Measurements from ENCODE around the gene OXSR1.

The OXSR1 gene

GRCh38 chr3:38265604-38266307 lies 100.4 kb downstream of the OXSR1 start, which contains the start of gene SLC22A13:
SLC22A13 (plus strand) TSS chr3:38265812; CDS start chr3:38265861, 49 bp downstream.
- Histone ChIP-seq H3K9me3 (ENCODE audit: insufficient read depth, low read depth, low read length) (no peaks in the 10 kb centered on the region), H3K36me3 (ENCODE audit: insufficient read depth, low read length) (no peaks in the 10 kb centered on the region), H3K27me3 (ENCODE audit: insufficient read depth, low read length) (no peaks in the 10 kb centered on the region), H3K27ac (ENCODE audit: low read depth, low read length) (no peak within 1 kb of the TSS), H3K4me3 (ENCODE audit: low read length) (no peak within 1 kb of the TSS), H3K9ac (ENCODE audit: low read depth, low read length) (no peak within 1 kb of the TSS), H3K4me1 (ENCODE audit: insufficient read depth, low read length) (peaks cover 10% of the 10 kb centered on the region)
- 95% methylated on average over 8 of the region's 9 CpGs for WGBS

- Histone ChIP-seq H3K27ac (ENCODE audit: low read depth, low read length) (no peak overlapping the region), H3K9ac (ENCODE audit: low read depth, low read length) (no peak overlapping the region), H3K4me1 (ENCODE audit: insufficient read depth, low read length) (peaks cover 10% of the 10 kb centered on the region), H3K36me3 (ENCODE audit: insufficient read depth, low read length) (no peaks in the 10 kb centered on the region), H3K9me3 (ENCODE audit: insufficient read depth, low read depth, low read length) (no peaks in the 10 kb centered on the region), H3K27me3 (ENCODE audit: insufficient read depth, low read length) (no peaks in the 10 kb centered on the region), H3K4me3 (ENCODE audit: low read length) (no peak overlapping the region)
- 91% methylated on average over 1 of the region's 1 CpG for WGBS
Observed at GRCh38 chr3:38266810-38267209, 101.5 kb downstream of the OXSR1 start.

GRCh38 chr3:38267662-38268061 lies 102.3 kb downstream of the OXSR1 start:
- H3K9ac ChIP-seq (ENCODE audit: low read depth, low read length) = no peak overlapping the region
- no peaks in the 10 kb centered on the region for H3K9me3 ChIP-seq (ENCODE audit: insufficient read depth, low read depth, low read length)
- H3K27me3 ChIP-seq (ENCODE audit: insufficient read depth, low read length) = no peaks in the 10 kb centered on the region
- H3K4me3 ChIP-seq (ENCODE audit: low read length) = no peak overlapping the region
- H3K4me1 ChIP-seq (ENCODE audit: insufficient read depth, low read length) = peaks cover 10% of the 10 kb centered on the region
- 75% methylated on average over 2 of the region's 2 CpGs for WGBS
- no peak overlapping the region for H3K27ac ChIP-seq (ENCODE audit: low read depth, low read length)
- no peaks in the 10 kb centered on the region for H3K36me3 ChIP-seq (ENCODE audit: insufficient read depth, low read length)

GRCh38 chr3:38268087-38268486 lies 102.8 kb downstream of the OXSR1 start:
- no peak overlapping the region for H3K27ac ChIP-seq (ENCODE audit: low read depth, low read length)
- H3K9ac ChIP-seq (ENCODE audit: low read depth, low read length) = no peak overlapping the region
- H3K27me3 ChIP-seq (ENCODE audit: insufficient read depth, low read length) = no peaks in the 10 kb centered on the region
- no peaks in the 10 kb centered on the region for H3K9me3 ChIP-seq (ENCODE audit: insufficient read depth, low read depth, low read length)
- no peaks in the 10 kb centered on the region for H3K36me3 ChIP-seq (ENCODE audit: insufficient read depth, low read length)
- H3K4me1 ChIP-seq (ENCODE audit: insufficient read depth, low read length) = peaks cover 10% of the 10 kb centered on the region
- 81% methylated on average over 4 of the region's 5 CpGs for WGBS
- H3K4me3 ChIP-seq (ENCODE audit: low read length) = no peak overlapping the region

GRCh38 chr3:38268522-38268921 lies 103.2 kb downstream of the OXSR1 start:
- Histone ChIP-seq H3K9me3 (ENCODE audit: insufficient read depth, low read depth, low read length) (no peaks in the 10 kb centered on the region), H3K36me3 (ENCODE audit: insufficient read depth, low read length) (no peaks in the 10 kb centered on the region), H3K27me3 (ENCODE audit: insufficient read depth, low read length) (no peaks in the 10 kb centered on the region), H3K4me3 (ENCODE audit: low read length) (no peak overlapping the region), H3K9ac (ENCODE audit: low read depth, low read length) (no peak overlapping the region), H3K27ac (ENCODE audit: low read depth, low read length) (no peak overlapping the region), H3K4me1 (ENCODE audit: insufficient read depth, low read length) (peaks cover 10% of the 10 kb centered on the region)
- 89% methylated on average over 1 of the region's 1 CpG for WGBS

- no peaks in the 10 kb centered on the region for H3K9me3 ChIP-seq (ENCODE audit: insufficient read depth, low read depth, low read length)
- H3K4me1 ChIP-seq (ENCODE audit: insufficient read depth, low read length) = peaks cover 4% of the 10 kb centered on the region; the same call in 1 of the 2 replicates
- H3K4me3 ChIP-seq (ENCODE audit: low read length) = no peak overlapping the region
- no peaks in the 10 kb centered on the region for H3K27me3 ChIP-seq (ENCODE audit: insufficient read depth, low read length)
- H3K36me3 ChIP-seq (ENCODE audit: insufficient read depth, low read length) = no peaks in the 10 kb centered on the region
- H3K27ac ChIP-seq (ENCODE audit: low read depth, low read length) = no peak overlapping the region
- 93% methylated on average over 3 of the region's 3 CpGs for WGBS
- H3K9ac ChIP-seq (ENCODE audit: low read depth, low read length) = no peak overlapping the region
Observed at GRCh38 chr3:38270606-38271005, 105.3 kb downstream of the OXSR1 start.

GRCh38 chr3:38271553-38271952 lies 106.2 kb downstream of the OXSR1 start:
- Histone ChIP-seq H3K36me3 (ENCODE audit: insufficient read depth, low read length) (no peaks in the 10 kb centered on the region), H3K9me3 (ENCODE audit: insufficient read depth, low read depth, low read length) (no peaks in the 10 kb centered on the region), H3K4me3 (ENCODE audit: low read length) (no peak overlapping the region), H3K27ac (ENCODE audit: low read depth, low read length) (no peak overlapping the region), H3K27me3 (ENCODE audit: insufficient read depth, low read length) (no peaks in the 10 kb centered on the region), H3K4me1 (ENCODE audit: insufficient read depth, low read length) (peaks cover 4% of the 10 kb centered on the region; the same call in 1 of the 2 replicates), H3K9ac (ENCODE audit: low read depth, low read length) (no peak overlapping the region)
- WGBS = 96% methylated on average over 5 of the region's 5 CpGs

- Histone ChIP-seq H3K9me3 (ENCODE audit: insufficient read depth, low read depth, low read length) (no peaks in the 10 kb centered on the region), H3K4me1 (ENCODE audit: insufficient read depth, low read length) (no peaks in the 10 kb centered on the region), H3K27me3 (ENCODE audit: insufficient read depth, low read length) (no peaks in the 10 kb centered on the region), H3K9ac (ENCODE audit: low read depth, low read length) (no peak overlapping the region), H3K27ac (ENCODE audit: low read depth, low read length) (no peak overlapping the region), H3K4me3 (ENCODE audit: low read length) (no peak overlapping the region), H3K36me3 (ENCODE audit: insufficient read depth, low read length) (no peaks in the 10 kb centered on the region)
- WGBS = 94% methylated on average over 21 of the region's 21 CpGs
Observed at GRCh38 chr3:38274864-38275649, 109.7 kb downstream of the OXSR1 start.

GRCh38 chr3:38275658-38276057 lies 110.3 kb downstream of the OXSR1 start:
- WGBS = 91% methylated on average over 8 of the region's 8 CpGs
- Histone ChIP-seq H3K27ac (ENCODE audit: low read depth, low read length) (no peak overlapping the region), H3K9me3 (ENCODE audit: insufficient read depth, low read depth, low read length) (no peaks in the 10 kb centered on the region), H3K4me3 (ENCODE audit: low read length) (no peak overlapping the region), H3K4me1 (ENCODE audit: insufficient read depth, low read length) (no peaks in the 10 kb centered on the region), H3K36me3 (ENCODE audit: insufficient read depth, low read length) (no peaks in the 10 kb centered on the region), H3K9ac (ENCODE audit: low read depth, low read length) (no peak overlapping the region), H3K27me3 (ENCODE audit: insufficient read depth, low read length) (no peaks in the 10 kb centered on the region)

GRCh38 chr3:38276081-38276916 lies 111.0 kb downstream of the OXSR1 start:
- WGBS = 93% methylated on average over 13 of the region's 13 CpGs
- H3K27ac ChIP-seq (ENCODE audit: low read depth, low read length) = no peak overlapping the region
- no peaks in the 10 kb centered on the region for H3K36me3 ChIP-seq (ENCODE audit: insufficient read depth, low read length)
- H3K27me3 ChIP-seq (ENCODE audit: insufficient read depth, low read length) = no peaks in the 10 kb centered on the region
- no peak overlapping the region for H3K4me3 ChIP-seq (ENCODE audit: low read length)
- H3K9me3 ChIP-seq (ENCODE audit: insufficient read depth, low read depth, low read length) = no peaks in the 10 kb centered on the region
- H3K9ac ChIP-seq (ENCODE audit: low read depth, low read length) = no peak overlapping the region
- no peaks in the 10 kb centered on the region for H3K4me1 ChIP-seq (ENCODE audit: insufficient read depth, low read length)

Data from HUES64 (cell line).